ENCODE results near the gene GLIS1.

GLIS1 gene

DNA sequence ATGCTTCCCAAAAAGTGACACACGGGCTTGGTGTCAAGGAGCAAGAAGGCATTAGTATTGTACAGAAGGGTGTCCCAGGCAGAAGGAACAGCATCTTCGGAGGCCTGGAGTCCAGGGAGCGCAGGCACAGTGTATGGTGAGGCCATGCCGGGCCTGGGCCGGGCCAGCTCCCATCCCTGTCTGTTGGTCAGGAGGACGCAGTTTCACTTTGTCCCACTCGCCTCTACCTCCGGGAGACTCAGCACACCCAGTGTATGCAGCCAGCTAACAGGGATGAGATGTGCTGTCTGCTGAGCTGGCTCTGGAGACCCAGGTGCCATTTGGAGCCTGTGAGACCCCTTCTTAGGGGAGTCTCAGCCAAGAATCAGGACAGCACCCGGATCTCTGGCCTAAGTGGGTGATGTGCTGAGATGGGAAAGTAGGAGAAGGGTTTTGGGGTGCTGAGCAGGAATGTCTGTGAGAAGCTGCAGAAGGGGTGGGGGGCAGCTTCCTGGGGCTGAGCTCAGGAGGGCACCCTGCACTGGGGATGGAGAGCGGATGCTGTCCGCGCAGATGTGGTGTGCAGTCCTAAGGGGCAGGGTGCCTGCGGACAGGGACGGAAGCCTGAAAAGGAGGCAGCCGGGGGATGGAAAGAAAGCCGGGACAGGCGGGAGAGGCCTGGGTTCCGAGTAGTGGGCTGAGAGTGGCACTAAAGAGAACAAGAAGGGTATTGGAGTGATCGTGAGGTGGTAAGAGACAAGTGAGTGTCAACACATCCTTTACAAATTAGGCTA, 254.1 kb downstream of the GLIS1 start:
- in situ Hi-C loops (cut with HindIII; ENCODE audit: low sequenced_read_pairs), result no loop called here

DNA sequence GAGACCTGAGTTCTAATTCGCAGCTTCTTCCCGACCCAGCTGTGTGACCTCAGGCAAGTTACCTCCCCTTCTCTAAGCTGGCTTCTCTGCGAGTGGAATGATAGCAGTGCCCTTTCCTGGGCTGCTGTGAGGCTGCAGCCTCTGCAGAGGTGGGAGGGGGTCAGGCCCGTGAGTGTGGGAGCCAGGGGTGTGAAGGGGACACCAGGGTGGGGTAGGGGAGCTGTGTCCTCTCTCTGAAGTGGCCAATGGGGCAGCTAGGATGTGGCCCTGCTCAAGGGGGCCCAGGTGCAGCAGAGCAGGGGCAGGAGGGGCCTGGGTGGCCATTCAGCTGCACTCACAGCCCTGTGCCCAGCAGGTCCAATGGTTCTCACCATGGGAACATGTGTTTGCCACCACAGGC, 255.3 kb downstream of the GLIS1 start:
- in situ Hi-C loops (cut with HindIII; ENCODE audit: low sequenced_read_pairs), result no loop called here

DNA sequence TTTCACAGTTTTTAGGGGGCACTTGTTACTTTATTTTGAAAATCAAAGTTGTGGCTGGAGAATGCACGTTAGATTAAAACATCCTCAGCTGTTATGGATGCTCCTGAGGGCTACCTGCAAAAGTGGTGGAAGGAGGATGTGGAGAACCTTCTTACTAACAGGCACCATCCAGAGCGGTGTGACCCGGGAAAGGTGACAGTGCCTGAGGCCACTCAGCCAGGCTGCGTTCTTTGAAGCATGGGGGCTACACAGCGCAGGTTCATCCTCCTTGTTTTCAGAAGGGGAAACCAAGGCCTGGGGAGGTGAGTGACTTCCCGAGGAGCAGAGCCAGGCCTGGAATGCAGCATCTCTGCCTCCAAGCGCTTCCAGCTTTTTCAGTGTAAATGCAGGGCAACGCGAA, 255.8 kb downstream of the GLIS1 start:
- in situ Hi-C loops (cut with HindIII; ENCODE audit: low sequenced_read_pairs), result no loop called here

DNA sequence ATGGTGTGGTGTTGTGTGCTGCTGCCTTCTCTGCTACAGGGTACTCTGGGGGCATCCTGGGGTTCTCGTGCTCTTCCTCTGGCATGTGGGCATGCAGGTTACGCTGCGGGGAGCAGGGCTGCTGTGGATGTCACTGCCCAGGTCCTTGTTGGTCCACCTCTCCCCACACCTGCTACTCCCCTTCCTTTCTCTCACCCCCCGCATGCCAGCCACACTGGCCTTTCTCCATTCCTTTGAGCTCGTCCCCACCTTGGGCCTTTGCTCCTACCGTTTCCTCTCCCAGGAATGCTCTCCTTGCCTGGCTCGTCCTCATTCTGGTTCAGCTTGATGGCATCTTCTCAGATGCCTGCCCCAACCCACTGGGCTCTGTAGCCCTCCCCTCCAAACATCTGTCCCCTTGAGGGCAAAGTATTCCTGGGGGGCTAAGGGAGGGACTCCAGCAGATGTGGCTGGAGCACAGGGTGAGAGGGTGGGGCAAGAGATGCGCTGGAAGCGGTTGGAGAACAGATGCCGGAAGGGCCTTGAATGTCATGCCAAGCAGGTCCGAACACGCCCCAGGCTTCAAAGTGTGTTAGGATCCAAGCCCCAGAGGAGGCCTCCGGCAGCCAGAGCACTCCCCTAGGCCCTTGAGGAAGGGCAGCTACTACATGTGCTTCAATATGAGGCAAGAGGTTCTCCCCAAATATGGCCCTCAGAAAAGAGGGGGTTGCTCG, 256.4 kb downstream of the GLIS1 start:
- in situ Hi-C loops (cut with HindIII; ENCODE audit: low sequenced_read_pairs), result no loop called here

DNA sequence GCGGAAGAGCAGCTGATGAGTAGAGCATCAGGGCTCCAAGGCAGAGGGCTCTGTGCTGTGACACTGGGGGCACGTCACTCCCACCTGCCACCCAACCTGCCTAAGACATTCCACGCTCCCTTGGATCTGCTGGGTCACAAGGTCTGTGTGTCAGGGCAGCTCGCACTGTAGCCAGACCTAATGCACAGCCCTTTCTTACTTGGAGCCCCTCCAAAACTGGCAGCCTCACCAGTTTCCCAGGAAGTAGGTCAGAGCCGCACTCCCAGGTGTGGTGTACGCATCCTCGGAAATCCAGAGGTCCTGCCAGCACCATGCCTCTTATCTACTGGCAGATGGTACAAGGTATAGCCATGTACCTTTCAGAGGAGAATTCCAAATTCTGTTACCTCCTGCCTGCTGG, 257.5 kb downstream of the GLIS1 start:
- in situ Hi-C loops (cut with HindIII; ENCODE audit: low sequenced_read_pairs), result no loop called here

DNA sequence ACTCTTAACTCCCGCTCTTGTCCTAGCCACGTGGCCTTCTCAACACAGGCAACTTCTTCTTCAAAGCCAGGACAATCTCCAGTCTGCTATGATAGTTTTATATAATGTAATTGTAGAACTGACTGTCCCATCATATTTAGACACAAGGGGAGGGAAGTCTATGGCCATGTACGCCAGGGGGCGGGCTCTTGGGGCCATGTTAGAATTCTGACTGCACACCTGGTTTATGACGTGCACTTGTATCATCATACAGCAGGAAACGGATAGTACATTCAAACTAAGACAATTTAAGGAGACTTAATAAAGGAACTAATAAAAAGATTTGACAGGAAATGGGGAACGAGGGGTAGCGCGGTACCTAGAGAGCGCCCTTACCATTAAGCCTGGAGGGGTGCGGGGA, 258.3 kb downstream of the GLIS1 start:
- in situ Hi-C loops (cut with HindIII; ENCODE audit: low sequenced_read_pairs), result no loop called here

DNA sequence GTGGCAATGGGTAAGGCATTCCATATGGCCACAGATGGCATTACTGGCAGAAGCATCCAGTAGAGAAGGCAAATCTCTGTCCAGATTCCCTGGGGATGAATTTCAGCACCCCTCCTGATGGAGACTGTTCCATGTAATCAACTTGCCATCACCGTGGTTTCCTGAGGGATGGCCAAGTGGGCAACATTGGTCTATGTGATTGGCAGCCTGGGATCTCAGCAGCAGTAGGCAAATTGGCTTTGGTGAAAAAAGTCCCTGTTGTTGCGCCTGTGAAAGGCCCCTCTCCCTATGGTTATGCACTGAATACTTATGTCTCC, 260.5 kb downstream of the GLIS1 start:
- in situ Hi-C loops (cut with HindIII; ENCODE audit: low sequenced_read_pairs), result no loop called here

DNA sequence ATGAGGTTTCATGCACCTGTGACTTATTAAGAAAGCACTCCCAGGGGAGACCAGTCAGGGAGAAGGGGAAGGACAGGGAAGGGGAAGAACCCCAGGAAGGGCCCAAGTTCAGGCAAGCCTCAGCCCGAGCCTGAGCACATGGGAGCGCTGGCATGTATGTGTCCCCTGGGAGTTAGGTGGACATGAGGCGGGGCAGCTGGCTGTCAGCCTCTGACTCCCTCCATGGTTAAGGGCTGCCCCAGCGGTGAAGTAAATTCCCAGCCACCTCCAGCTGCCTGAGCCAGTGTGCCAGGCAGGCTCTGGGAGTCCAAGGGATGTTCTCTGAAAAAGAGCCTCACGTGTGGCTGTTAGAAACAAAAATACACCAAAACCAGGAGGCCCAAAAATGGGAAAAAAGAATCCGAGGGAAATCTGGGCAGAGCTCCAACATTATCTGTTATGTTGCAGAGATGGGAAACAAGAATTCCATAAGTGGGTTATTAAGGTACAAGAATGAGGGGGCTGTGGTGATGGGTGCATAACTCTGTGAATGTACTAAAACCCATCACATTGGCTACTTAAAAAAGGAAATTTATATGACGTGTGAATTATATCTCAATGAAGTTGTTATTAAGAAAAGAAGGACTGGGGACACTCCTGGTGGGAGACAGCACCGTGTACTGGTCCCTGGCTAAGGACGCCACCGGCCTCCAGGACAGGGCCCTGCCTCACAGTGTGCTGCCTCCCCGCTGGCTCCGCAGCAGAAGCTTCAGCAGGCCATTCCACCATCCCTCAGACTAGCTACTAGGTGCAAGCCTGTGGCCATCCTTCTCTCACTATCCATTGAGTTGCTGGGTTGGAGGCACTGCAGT, 261.1 kb downstream of the GLIS1 start:
- in situ Hi-C loops (cut with HindIII; ENCODE audit: low sequenced_read_pairs), result no loop called here

DNA sequence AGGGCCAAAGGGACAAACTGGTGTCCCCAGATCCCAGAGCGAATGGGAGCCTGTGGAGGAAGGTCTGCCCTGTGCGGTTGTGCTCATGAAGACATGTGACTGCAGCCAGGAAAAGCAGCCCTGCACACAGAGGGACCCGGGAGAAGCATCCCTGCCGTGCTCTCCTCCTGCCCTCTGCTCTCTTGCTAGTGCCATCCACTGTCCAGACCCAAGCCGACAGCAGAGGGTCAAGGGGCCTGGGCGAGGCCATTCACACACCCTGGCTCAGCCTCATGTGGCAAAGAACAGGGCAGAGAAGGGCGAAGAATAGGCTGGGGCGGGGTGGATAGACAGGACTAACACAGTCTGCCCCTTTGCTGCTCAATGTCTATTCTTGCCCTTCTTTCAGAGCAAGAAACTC, 262.4 kb downstream of the GLIS1 start:
- in situ Hi-C loops (cut with HindIII; ENCODE audit: low sequenced_read_pairs), result no loop called here

DNA sequence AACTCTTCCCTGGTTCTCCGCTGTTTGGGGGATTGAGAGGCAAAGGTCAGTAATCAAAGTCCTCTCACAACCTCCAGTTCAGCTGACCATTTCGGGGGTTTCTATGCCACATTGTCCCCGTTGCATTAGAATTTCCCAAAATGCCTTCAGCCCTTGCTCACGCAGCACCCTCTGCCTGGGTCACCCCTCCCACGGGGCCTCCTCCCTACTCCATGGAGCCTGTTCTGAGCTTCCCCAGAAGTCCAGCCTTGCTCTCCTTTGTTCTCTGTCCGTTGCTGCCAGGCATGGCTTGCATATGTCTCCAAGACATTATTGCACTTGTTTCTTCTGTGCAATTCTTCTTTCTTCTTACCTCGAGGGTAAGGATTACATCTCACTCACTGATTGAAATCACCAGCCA, 263.3 kb downstream of the GLIS1 start:
- in situ Hi-C loops (cut with HindIII; ENCODE audit: low sequenced_read_pairs), result no loop called here

DNA sequence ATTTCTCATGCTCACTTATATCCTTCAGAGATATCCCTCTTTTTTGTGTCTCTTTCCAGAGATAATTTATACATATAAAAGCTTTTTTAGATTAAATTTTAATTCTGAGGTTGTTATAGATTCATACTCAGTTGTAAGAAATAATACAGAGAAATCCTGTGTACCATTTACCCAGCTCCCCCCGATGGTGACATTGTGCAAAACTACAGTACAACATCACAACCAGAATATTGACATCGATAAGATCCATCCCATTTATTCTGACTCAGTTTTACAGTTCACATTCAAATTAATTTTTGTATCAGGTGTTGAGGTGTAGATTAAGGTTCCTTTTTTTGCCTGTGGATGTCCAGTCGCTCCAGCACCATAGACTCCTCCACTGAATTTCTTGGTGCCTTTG, 265.5 kb downstream of the GLIS1 start:
- in situ Hi-C loops (cut with HindIII; ENCODE audit: low sequenced_read_pairs), result loop anchor here (25.0 kb wide), 1 partner anchor 264 kb away; the partner anchor contains the start of gene GLIS1

DNA sequence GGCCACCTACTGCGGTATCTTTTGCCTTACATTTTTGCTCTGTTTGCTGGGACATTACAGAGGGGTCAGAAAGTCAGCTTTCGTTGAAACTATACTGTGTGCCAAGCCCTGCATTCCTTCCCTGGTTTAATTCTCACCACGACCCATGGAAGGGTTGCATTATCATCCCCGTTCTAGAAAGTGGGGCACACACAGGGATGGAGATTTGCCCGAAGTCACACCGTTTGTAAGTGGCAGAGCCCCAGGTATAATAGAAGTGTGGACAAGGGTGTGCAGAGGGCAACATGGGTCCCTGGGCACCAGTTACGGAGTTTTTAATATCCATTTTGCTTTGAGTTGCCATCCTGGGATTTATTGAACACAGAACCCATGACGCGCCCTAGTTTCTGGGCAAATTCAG, 268.0 kb downstream of the GLIS1 start:
- in situ Hi-C loops (cut with HindIII; ENCODE audit: low sequenced_read_pairs), result loop anchor here (25.0 kb wide), 1 partner anchor 266 kb away; the partner anchor contains the start of gene GLIS1

DNA sequence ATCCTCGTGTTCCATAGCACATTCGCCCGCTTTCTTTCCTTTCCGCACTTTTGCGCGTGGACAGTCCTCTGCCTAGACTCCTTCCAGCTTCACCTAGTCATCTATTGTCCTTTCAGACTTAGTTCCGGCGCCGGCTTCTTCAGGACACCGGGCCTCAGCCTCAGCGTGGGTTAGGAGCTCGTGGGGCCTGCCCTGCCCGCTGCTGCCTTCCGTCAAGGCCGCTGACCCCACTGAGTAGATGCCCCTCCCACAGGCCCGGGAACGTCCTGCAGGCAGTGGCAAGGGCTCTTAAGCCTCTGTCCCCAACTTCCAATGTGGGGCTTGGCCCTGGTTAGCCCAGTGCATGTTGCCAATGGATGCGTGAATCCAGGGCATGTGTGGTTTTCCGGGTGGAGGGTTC, 268.4 kb downstream of the GLIS1 start:
- in situ Hi-C loops (cut with HindIII; ENCODE audit: low sequenced_read_pairs), result loop anchor here (25.0 kb wide), 1 partner anchor 267 kb away; the partner anchor contains the start of gene GLIS1

DNA sequence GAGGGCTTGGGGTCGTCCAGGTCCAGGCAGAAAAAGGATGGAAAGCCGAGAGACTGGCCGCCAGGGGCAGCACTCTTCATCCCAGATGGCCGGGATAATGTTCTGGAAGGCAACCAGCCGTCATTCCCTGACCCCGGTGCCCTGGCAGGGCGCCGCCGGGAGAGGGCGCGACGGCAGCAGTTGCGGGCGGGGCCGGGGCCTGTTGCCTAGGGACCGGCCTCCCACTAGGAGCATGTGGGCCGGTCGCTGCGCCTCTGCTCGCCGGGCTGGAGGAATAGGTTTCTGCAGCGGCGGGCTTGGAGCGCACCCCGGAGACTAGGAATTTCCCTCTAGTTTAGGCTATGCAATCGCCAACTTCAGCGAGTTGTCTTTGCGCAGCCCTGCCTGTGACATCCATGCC, 268.8 kb downstream of the GLIS1 start:
- in situ Hi-C loops (cut with HindIII; ENCODE audit: low sequenced_read_pairs), result loop anchor here (25.0 kb wide), 1 partner anchor 267 kb away; the partner anchor contains the start of gene GLIS1

DNA sequence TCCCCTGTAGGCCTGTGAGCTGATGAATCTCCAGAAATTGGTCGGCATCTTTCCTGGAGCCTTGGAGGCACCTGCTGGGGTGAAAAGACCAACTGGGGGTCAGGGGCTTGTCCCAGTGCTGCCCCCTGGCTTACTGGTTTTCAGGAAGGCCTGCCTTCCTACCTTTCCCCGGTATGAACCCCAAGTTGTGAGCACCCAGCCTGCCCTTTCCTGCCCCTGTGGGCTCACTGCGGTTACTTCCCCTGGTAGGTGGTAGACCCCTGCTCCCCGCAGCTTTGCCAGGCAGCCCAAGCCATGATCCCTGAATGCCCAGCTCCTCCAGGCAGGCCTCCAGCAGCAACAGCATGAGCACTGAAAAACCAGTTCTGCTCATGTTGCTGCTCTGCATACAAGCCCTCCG, 269.6 kb downstream of the GLIS1 start:
- in situ Hi-C loops (cut with HindIII; ENCODE audit: low sequenced_read_pairs), result loop anchor here (25.0 kb wide), 1 partner anchor 268 kb away; the partner anchor contains the start of gene GLIS1

DNA sequence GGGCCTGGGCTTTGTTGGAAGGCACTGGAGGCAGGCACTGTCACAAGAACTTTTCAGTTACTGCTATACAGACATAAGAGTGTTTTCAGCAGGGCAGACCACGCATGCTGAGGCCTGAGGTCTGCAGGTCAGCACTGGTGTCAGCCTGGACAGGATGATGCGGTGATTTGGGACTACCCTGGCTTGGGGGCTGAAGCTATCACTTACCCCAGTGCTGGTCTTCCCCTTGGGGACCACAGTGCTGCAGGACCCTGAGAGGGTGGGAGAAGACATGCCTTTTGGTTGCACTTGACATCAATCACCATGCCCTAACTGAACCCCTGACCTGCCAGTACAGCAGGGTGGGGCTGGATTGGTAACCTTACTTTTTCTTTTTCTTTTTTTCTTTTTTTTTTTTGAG, 270.6 kb downstream of the GLIS1 start:
- in situ Hi-C loops (cut with HindIII; ENCODE audit: low sequenced_read_pairs), result loop anchor here (25.0 kb wide), 1 partner anchor 269 kb away; the partner anchor contains the start of gene GLIS1

DNA sequence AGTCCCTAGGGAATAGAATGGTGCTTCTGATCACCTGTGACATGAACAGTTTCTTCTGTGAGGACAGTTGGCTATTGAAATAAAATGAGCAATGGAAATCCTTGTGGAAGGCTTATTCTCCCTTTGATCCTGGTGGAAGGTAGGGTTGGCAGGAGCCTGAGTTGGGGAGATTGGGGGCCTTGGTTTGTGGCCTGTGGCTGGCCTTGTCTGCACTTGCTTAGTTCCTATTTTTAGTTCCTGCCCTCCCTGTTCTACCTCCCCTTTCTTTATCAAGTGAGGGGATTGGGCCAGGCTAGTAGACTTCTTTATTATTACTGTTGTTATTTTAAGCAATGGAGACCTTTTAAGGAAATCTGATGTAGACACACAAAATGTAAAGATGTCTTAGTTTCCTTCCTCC, 271.6 kb downstream of the GLIS1 start:
- in situ Hi-C loops (cut with HindIII; ENCODE audit: low sequenced_read_pairs), result loop anchor here (25.0 kb wide), 1 partner anchor 270 kb away; the partner anchor contains the start of gene GLIS1

DNA sequence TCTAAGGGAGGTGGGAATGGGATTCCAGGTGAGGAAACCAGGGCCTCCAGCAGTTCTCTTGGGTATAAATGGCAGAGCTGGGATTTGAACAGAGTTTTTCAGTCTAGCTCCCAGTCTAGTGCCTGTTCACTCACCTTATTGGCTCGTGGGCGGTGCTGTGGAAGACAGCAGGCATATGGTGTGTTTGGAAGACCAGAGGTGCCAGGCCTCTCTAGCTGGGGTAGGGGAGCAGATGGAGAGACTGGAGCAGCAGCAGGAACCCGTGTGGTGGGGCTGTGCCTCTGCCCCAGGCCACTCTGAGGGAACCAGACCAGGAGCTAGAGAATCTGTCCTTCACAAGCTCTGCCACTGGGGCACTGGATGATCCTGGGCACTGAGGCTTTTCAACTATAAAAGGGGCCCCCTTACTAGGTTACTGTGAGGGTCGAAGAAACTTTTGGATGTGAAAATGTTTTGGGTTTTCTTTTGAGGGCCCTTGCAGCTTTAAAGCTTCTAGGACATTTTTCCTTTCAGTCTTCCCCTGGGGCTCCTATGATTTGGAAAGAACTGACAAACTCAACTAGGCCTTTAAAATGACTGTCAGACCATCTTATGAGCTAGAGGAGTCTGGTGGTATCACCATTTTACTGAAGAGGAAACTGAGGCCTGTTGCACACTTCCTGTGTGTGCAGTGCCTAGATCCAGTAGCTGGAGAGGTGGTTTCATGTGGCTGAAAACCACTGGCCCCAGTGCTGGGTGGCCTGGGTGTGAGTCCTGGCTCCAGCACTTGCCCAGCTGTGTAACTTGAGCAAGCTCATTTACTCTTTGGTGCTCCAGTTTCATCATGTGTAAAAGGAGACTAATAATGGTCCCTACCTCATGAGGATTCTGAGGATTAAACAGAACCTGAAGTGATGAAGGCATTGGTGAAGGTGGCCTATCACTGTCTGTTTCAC, 273.7 kb downstream of the GLIS1 start:
- in situ Hi-C loops (cut with HindIII; ENCODE audit: low sequenced_read_pairs), result loop anchor here (25.0 kb wide), 1 partner anchor 272 kb away; the partner anchor contains the start of gene GLIS1

DNA sequence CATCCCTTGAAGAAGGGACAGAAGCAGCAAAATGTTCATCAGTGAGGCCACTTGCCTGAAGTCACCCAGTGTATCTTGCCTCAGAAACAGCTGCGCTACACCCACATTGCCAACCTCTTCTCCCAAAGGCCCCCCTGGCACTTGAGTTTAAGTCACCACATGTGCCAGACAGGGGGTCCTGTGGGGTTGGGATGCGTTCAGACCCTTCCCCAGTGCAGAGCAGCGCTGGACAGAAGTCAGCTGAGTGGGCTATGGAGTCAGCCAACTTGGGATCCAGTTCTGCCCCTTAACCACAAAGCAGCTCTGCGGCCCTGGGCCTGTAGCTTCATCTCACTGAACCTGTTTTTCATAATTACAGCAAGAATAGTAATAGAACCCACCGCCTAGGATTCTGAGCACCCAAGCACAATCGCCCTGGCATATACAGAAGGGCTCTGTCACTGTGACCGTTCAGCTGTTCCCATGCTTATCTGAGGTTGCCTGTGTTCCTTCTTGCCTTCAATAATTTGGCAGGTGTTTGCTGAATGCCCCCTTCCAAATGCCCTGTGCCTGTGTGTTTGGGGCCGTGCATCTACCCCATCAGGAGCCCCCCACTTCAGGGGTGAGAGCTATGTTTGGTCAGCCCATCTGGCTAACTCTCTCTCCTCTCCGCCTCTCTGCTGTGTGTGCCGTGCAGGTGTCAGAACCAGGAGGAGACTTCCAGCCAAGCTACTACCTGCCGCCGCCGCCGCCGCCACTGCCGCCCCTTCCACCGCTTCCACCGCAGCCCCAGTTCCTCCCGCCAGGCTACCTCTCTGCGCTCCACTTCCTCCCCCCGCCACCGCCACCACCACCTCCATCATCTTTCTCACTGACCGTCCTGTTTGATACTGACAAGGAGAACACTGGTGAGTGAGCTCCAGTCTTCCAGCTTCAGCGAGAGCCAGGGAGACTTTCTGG, 274.7 kb downstream of the GLIS1 start:
- in situ Hi-C loops (cut with HindIII; ENCODE audit: low sequenced_read_pairs), result loop anchor here (25.0 kb wide), 1 partner anchor 273 kb away; the partner anchor contains the start of gene GLIS1

Measured in DLD1 (cell line).